ENCODE results near the gene RAB44. TPM values are rescaled to one million over a fixed set of nuclear protein-coding genes. Genes with fewer than 3 reads are reported as not detected.

RAB44 gene
- total and polyA plus RNA-seq, 2 experiments from 2014 or later, result not detected

GRCh38 chr6:36666287-36666686 is 31.3 kb upstream of the RAB44 start:
- Histone ChIP-seq H3K27me3 (no peaks in the 10 kb centered on the region), H2AFZ (no peak overlapping the region), H3K4me2 (no peak overlapping the region), H3K36me3 (replicated peaks; ENCODE audit: insufficient read depth, low read depth) (no peaks in the 10 kb centered on the region), H4K20me1 (ENCODE audit: insufficient read depth, poor library complexity, severe bottlenecking) (no peaks in the 10 kb centered on the region), H3K79me2 (no peaks in the 10 kb centered on the region), H3K27ac (peak overlapping the region; percentile 88), H3K4me3 (no peak overlapping the region), H3K9me2 (replicated peaks; ENCODE audit: insufficient read depth) (no peaks in the 10 kb centered on the region), H3K4me1 (ENCODE audit: insufficient read depth) (peaks cover 28% of the 10 kb centered on the region), H3K9me3 (ENCODE audit: low read depth) (no peaks in the 10 kb centered on the region)
- DNase-seq (ENCODE audit: low spot score), result no peak
- 90% methylated on average over 2 of the region's 2 CpGs for WGBS (ENCODE audit: low lambda C conversion rate, missing lambda C conversion rate)
- TF ChIP-seq EZH2 (IDR thresholded peaks at IDR 0.05; ENCODE audit: borderline replicate concordance), result no peak
- no peak for TF ChIP-seq EZH2phosphoT487 (IDR thresholded peaks at IDR 0.05; ENCODE audit: low read depth, severe bottlenecking, unreplicated experiment)
- no peak for TF ChIP-seq CTCF (IDR thresholded peaks at IDR 0.05; ENCODE audit: poor library complexity)

GRCh38 chr6:36666826-36667591 is 30.6 kb upstream of the RAB44 start:
- H3K9me3 ChIP-seq (ENCODE audit: low read depth), result no peaks in the 10 kb centered on the region
- DNase-seq (ENCODE audit: low spot score), result peak; percentile 78
- TF ChIP-seq CTCF (IDR thresholded peaks at IDR 0.05; ENCODE audit: poor library complexity) (no peak), EZH2phosphoT487 (IDR thresholded peaks at IDR 0.05; ENCODE audit: low read depth, severe bottlenecking, unreplicated experiment) (no peak), EZH2 (IDR thresholded peaks at IDR 0.05; ENCODE audit: borderline replicate concordance) (no peak)
- H3K4me2 ChIP-seq, result peak overlapping the region; percentile 40
- H4K20me1 ChIP-seq (ENCODE audit: insufficient read depth, poor library complexity, severe bottlenecking), result no peaks in the 10 kb centered on the region
- H3K36me3 ChIP-seq (replicated peaks; ENCODE audit: insufficient read depth, low read depth), result no peaks in the 10 kb centered on the region
- peaks cover 33% of the 10 kb centered on the region for H3K4me1 ChIP-seq (ENCODE audit: insufficient read depth)
- no peaks in the 10 kb centered on the region for H3K9me2 ChIP-seq (replicated peaks; ENCODE audit: insufficient read depth)
- H3K79me2 ChIP-seq, result no peaks in the 10 kb centered on the region
- H2AFZ ChIP-seq, result no peak overlapping the region
- H3K27ac ChIP-seq, result peak overlapping the region; percentile 88
- 33% methylated on average over 9 of the region's 9 CpGs for WGBS (ENCODE audit: low lambda C conversion rate, missing lambda C conversion rate)
- H3K4me3 ChIP-seq, result no peak overlapping the region
- no peaks in the 10 kb centered on the region for H3K27me3 ChIP-seq

GRCh38 chr6:36668591-36668990 is 29.0 kb upstream of the RAB44 start:
- no peaks in the 10 kb centered on the region for H3K27me3 ChIP-seq
- H3K9me3 ChIP-seq (ENCODE audit: low read depth), result no peaks in the 10 kb centered on the region
- WGBS (ENCODE audit: low lambda C conversion rate, missing lambda C conversion rate), result 89% methylated on average over 7 of the region's 7 CpGs
- DNase-seq (ENCODE audit: low spot score), result no peak
- no peak overlapping the region for H3K4me3 ChIP-seq
- no peak overlapping the region for H3K27ac ChIP-seq
- no peak overlapping the region for H3K4me2 ChIP-seq
- H2AFZ ChIP-seq, result no peak overlapping the region
- TF ChIP-seq EZH2phosphoT487 (IDR thresholded peaks at IDR 0.05; ENCODE audit: low read depth, severe bottlenecking, unreplicated experiment) (no peak), EZH2 (IDR thresholded peaks at IDR 0.05; ENCODE audit: borderline replicate concordance) (no peak), CTCF (IDR thresholded peaks at IDR 0.05; ENCODE audit: poor library complexity) (no peak)
- H3K36me3 ChIP-seq (replicated peaks; ENCODE audit: insufficient read depth, low read depth), result no peaks in the 10 kb centered on the region
- no peaks in the 10 kb centered on the region for H3K79me2 ChIP-seq
- no peaks in the 10 kb centered on the region for H3K9me2 ChIP-seq (replicated peaks; ENCODE audit: insufficient read depth)
- peaks cover 35% of the 10 kb centered on the region for H3K4me1 ChIP-seq (ENCODE audit: insufficient read depth)
- no peaks in the 10 kb centered on the region for H4K20me1 ChIP-seq (ENCODE audit: insufficient read depth, poor library complexity, severe bottlenecking)

Data from hepatocyte (in vitro differentiated cells).